Germinal center (tissue), 1 donor: ENCODE measurements around the gene SYT1.
"Not testable (repeated sequence)": the region's sequence is repeated elsewhere in the genome, so short reads cannot be mapped to it uniquely, and the experiment has no call there.

ENCODE experiments used
- DNase-seq: peaks from one replicate; pipeline ENCODE4 v3.0.0; 2012; ENCODE audit warnings: mixed read lengths, low spot score

Gene SYT1

DNA sequence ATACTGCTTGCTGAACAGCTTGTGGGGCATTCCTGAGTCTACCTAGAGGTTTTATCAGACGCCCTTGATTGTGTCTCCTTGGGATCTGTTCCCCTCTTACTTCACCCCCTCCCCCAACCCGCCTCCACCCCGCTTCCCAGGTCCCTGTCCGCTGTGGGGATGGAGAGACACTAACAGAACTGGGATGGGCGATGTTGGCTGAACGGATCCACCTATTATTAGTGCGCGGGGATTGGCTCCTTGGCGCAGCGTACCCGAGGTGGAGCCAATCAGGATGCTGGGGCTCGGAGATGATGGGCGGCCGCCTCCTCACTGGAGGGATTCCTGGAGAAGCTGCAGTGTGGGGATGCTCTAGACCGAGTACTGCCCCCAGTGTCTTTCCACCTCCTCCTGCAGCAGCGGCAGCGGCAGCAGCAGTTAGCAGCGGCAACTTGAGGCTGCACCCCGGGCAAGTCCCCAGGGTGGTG lies at the start of gene SYT1:
SYT1 (plus strand) TSS at position 372 of the 467 bp plus-strand sequence.
- peak; percentile 16 for DNase-seq

DNA sequence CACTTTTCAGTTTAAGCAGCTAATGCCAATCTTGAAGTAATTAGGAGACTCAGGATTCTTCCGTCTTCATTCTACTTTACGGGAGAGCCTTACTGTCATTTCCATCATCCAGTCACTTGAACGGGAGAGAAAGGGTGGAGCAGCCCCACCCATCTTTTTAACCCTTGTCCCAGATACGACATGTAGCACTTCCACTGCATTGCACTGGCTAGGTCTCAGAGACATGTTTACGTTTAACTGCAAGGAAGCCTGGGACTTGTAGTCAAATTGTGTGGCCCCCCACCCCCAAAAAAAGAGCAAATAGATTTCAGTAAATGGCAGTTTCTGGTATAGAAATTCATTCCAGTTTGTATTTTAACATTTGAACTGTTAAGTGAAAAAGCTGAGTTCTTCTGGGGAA lies 46.1 kb upstream of the SYT1 start:
- no peak for DNase-seq

DNA sequence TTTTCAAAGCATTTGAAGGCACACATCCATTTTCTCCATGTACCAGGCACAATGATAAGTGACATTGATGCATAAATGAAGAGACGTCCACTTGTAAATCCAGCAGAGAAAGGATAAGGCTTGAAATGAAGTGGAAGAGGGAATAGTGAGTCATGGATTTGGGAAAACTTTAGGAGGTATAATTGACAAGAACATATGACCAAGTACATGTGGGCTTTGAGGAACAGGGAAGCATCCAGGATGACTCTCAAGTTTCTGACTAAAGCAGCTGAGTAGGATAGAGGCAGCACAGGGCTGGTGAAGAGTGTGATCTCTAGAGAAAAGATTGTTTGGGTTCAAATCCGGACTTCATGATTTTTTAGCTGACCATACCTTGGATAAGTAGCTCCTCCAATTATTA lies 43.6 kb upstream of the SYT1 start:
- DNase-seq: no peak

DNA sequence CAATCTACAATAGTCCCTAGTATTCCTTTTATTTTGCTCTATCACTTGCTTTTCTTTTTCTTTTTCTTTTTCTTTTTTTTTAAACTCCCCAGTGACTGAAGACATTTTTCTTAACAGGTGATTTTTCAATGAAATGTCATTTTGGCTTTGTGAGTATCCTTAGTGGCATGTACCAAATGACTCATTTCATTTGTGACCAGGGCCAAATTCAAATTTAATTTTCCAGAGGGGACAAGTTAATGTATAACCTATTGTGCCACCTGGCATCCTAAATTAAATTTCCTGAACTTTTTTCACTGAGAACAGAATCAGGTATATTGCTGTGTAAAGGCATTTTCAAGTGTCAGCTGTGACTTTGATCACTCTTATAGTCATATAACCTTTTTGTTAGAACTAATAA lies 39.7 kb upstream of the SYT1 start:
- no peak for DNase-seq

DNA sequence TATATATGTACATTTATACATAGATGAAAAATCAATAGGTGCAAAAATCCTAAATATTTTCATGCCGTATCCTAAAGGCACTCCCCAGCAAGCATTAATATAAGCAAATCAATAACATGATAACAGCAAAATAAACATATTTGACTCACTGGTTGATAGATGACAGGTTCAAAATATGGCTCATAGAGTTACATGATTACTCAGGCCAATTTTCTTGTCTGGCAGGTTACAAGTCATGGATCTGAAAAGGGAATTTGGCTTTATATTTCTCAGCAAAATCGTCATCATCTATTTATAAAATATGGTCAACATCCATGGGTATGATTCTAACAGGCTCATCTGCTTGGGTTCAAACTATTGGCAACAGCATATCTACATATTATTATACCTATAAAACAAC lies 34.9 kb upstream of the SYT1 start:
- DNase-seq: no peak

DNA sequence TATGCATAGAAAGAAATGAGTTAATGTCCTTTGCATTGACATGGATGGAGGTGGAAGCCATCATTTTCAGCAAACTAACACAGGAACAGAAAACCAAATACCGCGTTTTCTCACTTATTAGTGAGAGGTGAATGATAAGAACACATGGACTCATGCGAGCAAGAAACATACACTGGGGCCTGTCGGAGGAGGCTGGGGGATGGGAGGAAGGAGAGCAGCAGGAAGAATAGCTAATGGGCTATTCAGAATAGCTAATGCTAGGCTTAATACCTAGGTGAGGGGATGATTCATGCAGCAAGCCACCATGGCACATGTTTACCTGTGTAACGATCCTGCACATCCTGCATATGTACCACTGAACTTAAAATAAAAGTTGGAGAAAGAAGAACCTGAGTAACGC lies 29.1 kb upstream of the SYT1 start:
- DNase-seq: no peak

DNA sequence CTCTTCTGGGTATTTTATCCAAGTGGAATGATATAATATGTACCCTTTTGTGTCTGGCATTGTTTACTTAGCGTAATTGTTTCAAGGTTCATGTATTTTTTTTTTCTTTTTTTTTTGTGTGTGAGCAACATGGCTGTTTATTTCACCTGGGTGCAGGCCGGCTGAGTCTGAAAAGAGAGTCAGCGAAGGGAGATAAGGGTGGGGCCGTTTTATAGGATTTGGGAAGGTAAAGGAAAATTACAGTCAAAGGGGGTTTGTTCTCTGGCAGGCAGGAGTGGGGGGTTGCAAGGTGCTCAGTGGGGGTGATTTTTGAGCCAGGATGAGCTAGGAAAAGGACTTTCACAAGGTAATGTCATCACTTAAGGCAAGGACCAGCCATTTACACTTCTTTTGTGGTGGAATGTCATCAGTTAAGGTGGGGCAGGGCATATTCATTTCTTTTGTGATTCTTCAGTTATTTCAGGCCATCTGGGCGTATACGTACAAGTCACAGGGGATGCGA lies 24.0 kb upstream of the SYT1 start:
- DNase-seq: not testable (repeated sequence)

DNA sequence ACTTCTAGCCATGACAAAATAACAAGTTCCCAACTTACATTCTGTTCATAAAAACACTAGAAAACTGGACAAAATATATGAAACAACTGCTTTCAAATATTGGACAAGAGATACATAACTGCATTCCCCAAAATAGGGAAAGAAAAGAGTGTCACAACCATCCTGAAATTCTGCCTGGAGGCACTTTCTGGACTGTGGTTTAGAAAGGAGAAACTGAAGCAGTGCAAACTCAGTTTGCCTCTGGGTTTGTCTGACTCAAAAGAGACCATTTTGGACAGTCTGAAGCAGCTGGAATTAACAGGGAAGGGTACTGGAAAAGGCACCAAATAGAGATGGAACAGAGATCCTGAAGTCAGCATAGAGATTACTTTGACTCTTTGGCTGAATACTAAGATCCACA lies 11.3 kb upstream of the SYT1 start:
- no peak for DNase-seq

DNA sequence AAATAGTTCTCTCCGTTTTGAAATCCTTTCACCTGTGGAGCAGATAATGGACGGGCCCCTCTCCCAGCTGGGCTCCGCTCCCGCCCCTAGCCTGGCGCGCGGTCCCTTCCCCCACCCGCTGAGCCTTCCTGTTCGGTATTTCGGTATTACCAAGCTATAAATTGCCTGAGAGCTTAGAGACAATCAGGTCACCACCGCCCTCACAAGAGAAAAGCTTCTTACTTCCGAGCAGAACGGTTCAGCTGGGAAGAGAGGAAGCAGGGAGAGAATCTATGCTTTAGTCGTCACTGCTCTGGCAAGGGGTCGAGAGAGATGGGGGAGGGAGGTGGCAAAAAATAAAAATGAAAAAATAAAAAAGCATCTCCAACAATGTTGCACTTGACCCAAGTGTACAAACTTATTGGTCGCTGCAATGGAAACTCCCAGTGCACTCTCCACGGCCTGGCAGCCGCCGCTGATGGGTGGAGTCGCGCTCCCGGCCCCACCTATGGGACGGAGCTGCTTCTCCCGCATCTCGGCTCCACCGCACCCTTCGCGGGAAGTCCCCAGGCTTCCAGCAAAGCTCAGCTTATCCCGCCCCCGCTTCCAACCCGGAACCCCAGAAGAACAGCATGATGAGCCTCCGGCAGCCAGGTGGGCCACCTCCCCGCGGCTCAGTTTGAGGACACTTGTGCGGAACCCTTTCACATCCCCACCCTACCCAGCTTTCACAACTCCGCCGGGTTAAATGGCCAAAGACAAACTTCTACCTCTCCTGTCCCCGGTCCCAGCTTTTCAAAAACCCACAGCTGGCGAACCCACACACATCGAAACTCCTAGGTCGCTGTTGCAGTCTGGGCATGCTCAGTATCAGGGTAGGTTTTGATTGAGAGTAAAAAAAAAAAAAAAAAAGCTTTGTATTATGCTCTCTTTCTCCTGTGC lies 832 bp upstream of the SYT1 start:
- DNase-seq: peak; percentile 9

DNA sequence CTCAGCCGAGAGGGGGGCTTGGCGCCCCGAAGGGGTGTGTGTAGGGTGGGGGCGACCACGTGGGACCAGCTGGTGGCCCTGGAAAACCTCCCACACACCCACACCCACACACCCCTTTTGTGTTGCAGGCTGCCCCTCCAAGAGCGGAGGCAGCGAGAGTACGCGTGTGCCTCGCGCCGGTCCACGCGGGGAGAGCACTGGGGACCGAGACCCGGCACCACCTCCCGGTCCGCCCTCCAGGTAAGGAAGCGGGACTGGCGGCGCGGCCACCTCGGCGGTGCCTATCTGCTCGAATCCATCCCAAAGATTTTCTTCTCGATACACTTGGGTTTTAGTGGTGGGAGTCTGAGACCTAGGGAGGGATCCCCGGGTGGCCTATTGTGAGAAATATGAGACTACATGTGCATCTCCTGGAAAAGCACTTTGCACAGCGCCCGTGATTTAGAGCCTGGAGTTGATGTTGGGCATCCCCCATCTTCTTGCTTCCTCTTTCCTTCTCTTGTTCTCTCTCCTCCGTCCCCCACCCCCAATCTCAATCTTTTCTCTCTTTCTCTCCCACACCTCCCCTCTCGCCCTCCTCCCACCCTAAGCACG lies 393 bp downstream of the SYT1 start:
- DNase-seq: peak; percentile 2

DNA sequence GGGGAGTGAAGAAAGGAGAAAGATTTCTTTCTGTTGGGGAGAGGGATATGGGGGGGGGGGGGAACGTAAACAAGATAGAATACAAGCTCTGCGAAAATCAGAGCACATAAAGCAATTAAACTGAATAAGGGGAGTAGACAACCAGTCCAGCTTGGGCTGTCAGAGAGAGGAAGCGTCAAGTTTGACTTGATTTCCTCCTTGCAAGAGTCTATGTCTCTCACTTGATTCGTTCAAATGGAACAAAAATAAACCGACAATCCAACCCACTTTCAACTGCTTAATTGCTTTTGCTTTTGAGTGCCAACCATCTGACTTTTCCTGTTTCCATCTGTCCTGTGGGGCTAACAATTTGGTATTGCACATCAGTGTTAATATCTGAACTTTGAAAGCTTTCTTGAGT lies 942 bp downstream of the SYT1 start:
- DNase-seq: no peak

DNA sequence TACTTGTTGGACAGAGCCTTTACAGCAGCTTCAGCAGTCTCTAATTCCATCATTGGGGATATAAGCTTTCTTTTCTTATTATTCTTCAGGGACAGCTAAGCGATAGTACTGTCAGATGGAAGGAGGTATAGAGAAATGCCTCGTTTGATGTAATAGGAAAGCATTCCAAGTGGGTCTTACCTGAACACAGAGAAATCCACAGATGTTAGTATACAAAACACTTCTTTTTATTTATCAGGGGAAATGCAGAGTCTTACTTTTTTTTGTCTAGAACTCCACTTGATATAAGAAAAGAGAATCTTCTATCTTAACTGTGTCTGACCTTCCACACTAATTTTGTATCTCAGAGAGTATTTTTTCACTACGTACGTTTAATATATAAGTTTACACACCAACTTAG lies 1.9 kb downstream of the SYT1 start:
- DNase-seq: no peak

DNA sequence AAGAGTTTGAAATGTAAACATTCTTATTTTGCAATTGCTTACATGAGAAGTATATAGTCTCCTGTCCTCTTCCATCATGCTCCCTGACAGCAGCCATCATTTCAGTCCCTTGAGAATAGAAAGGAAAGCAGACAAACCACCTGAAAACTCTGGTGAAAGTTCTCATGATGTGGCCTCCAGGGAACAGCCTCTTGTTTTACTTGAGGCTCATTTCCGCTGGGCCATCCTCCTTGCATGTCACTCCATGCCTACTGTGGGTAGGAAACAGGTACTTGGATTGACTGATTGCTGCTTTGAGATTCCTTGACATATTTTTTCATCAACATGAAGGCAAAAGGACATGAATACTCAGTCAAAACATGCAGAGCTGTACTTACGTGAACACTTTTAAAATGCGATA lies 6.0 kb downstream of the SYT1 start:
- DNase-seq: no peak

DNA sequence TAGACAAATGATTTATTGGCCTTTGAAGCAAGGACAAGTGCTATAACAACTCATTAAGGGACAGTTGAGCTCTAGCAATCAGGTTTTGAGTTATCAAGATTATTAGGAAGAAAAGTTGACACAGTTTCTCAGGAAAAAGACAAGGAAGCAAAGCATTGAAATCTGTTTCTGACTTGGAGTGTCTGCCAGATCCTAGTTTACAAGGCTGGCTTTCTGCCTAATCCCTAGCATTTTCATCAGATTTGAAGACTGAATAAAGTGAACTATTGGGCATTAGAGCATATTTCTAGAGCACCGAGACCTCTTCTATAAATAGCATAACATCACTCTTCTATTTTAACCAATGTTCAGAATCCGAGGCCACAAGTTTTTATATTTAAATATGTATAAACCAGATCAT lies 7.0 kb downstream of the SYT1 start:
- no peak for DNase-seq

DNA sequence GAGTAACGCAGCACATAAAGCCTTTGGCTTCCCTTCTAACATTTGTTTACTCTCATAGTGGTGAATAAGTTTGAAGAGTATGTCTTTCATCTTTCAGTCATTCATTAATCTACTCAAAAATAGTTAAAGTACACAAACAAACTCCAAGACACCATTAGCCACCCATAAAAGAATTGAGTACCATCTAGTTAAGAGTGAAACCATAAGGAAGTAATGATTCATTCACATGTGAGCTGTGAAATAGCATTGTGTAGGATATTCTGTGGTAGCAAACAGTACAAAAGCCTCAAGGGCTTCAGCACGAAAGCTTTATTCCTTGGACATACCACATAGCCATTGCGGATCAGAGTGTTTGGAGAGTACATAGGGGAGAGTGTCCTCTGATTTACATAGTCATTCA lies 13.9 kb downstream of the SYT1 start:
- DNase-seq: no peak

DNA sequence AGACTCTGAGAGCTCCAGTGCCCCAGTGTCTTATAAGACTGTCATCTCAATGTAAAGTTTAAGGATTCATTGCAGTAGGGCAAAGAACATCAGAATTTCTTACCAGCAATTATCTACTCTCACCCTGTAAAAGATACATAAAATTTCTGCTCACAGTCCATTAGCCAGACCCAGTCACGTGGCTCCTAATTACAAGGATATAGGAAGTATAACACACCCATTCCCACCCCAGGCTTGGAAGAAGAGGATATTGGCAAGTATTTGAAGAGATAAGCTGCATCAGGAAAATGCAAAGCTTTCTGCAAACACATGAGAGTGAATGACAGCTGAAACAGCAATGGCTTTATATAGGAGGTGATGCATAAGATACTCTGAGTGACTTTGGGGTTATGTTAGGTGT lies 14.3 kb downstream of the SYT1 start:
- no peak for DNase-seq

DNA sequence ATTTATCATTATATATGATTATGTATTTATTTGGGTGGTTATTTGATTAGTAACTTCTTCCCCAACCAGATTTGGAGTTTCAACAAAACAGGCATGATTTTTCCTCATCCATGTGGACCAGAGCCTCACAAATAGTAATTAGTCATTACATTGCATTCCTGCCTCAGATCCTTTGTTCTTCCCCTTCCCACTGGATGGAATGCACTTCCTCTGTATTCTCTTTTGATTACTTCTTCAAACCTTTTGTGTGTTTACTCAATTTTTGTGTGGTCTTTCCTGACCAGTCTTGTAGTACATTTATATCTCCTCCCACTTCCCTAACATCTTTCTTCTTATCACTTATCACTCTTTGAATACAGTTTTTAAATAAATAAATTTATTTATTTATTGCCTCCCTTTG lies 15.5 kb downstream of the SYT1 start:
- DNase-seq: no peak

DNA sequence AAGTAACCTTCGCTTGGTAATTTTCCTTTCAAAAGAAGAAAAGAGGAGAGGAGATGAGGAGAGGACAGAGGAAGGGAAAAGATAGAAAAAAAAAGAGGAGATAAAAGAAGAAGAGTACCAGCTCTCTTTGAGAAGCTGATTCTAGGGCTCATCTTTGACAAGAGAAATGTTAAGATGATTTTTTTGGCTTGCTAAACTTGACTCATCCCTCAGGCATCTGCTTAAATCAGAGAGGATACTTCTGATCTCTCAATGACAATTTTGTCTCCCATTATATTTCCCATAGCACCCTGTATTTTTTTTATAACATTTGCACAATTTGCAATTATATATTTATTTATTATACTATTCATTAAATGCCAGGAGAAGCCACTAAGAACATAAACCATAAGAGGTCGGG lies 17.1 kb downstream of the SYT1 start:
- DNase-seq: no peak

DNA sequence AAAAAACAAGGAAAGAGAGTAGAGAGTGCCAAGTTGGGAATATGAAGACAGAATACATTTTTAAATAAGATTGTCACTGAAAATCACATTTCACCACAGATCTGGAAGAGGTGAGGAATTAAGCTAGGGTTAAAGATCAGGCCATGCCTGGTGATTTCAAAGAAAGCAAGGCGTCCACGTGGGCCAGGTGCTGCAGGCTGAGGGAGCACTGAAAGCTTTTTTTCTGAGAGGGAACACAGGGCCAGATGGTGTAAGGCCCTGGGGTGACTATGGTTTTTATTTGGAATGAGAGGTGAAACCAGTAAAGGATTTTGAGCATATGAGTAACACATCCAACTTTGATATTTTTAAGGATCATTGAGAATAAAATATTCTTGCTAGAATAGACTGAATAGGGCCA lies 20.9 kb downstream of the SYT1 start:
- no peak for DNase-seq

DNA sequence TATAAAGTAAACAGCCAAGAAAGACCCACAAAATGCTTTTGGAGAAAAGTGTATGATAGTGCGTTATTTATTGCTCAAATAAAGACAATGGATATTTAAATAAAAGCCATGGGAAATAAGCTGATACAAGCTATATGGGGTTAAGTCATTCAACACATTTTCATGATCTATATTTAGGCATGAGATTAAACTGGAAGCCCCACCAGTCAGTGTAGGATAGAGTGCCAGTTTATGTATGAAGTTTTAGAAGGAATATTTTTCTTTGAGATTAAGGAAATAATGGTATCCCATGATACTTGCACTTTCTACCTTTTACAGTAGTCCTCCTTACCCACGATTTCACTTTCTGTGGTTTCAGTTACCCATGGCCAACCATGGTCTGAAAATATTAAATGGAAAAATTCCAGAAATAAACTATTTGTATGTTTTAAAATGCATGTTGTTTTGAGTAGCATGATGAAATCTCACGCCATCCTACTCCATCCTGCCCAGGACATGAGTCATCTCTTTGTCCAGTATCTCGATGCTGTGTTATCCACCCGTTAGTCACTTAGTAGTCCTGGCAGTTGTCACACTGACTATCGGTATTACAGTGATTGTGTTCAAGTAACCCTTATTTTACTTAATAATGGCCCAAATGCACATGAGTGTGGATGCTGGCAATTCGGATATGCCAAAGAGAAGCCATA lies 22.3 kb downstream of the SYT1 start:
- DNase-seq: no peak

DNA sequence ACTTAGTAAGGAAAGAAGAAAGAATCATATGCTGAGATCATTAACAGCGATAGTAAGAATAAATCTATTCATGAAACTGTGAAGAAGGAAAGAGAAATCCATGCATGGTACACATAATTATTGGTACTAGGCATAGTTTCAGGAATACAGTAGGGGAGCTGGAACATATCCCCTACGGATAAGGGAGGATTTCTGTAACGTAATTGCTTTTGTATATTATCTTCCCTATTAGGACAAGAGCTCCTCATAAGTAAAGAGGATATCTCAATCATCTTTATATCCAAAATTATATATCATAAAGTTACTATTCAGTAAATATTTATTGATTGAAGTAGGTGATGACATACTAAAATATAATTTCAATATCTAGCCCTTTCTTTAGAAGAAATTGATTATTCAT lies 22.9 kb downstream of the SYT1 start:
- no peak for DNase-seq

DNA sequence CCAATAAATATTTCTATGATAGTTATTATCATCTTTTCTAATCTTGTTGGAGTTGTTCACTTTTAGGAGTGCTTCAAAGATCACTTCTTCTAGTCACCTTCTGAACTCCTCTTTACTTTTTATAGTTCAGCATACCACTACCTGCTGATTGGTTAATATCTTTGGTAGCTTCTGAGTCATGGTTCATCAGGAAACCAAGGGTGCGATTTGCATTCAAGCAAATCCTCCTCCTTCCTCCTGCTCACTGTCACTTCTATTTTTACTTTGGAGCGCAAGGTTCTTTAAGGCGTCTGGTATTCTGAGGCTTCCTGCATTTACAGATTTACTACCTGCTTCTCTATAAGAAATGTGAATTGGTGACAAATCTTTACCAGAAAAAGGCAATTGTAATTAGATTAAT lies 24.0 kb downstream of the SYT1 start:
- DNase-seq: peak; percentile 22
